GM18526 (cell line): ENCODE measurements around the gene SH3RF3.

ENCODE experiments used
- POLR2A ChIP-seq: IDR thresholded peaks from 3 replicates; pipeline ENCODE4 v1.6.1; 2011; ENCODE audit not compliant: insufficient read length; ENCODE audit errors: extremely low read depth

The SH3RF3 gene

GRCh38 chr2:109285244-109285651 is 156.2 kb downstream of the SH3RF3 start:
- TF ChIP-seq POLR2A, result no peak

DNA sequence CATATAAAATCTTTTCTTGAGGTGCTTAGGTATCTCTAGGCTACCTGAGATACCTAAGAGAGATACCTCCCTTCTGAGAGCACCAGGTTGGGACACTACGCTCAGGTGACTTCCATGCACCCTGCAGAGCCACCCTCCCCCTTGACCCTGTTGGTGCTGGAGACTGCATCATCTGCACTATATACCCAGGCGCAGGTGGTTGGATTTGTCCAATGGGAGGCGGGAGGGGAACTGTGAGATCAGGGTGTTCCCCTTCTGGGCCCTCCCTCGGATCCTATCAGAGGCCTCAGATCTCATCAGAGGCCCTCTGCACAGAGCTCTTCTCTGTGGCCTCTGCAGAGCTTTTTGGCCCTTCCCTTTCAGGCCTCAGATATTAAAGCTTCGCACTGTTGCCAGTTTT is 158.4 kb downstream of the SH3RF3 start:
- TF ChIP-seq POLR2A, result no peak

- no peak for TF ChIP-seq POLR2A
Measured at GRCh38 chr2:109287838-109288237, 158.8 kb downstream of the SH3RF3 start.

DNA sequence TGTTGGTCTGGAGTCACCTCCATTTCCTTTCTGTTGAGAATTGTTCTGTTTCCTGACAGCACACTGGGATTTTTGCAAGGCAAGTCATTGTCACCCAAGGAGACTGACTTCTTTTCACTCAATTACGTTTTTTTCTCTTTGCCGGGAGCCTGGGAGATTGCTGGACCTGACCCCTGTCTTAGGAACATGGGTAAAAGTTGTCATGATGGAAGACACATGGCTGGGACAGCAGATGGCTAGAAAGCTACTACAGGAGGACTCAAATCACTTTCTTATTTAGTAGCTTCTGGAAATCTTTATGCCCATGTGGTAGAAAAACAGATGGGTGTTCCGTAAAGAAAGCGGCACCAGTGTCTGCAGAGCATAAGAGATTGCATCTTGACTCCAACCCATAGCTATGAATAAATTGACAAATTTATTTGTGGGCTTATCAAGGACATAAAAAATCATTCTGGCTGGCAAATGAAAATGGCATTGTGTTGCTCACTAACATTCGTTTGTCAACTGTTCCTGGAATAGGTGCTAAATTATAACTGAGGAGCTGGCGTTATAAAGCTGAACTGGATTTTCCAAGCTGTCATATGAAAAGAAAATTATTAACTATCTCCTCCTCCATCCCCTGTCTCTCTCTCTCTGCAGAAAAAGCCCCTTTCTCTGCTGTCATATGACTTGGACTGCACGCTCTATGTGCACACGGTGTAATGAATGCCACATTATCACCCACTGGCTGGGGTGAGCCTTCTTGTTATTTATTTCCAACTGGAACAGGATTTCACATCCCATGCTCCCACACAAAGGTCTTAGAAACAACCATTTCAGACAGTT is 159.8 kb downstream of the SH3RF3 start:
- TF ChIP-seq POLR2A, result no peak

GRCh38 chr2:109289504-109290222 is 160.7 kb downstream of the SH3RF3 start:
- TF ChIP-seq POLR2A, result no peak

DNA sequence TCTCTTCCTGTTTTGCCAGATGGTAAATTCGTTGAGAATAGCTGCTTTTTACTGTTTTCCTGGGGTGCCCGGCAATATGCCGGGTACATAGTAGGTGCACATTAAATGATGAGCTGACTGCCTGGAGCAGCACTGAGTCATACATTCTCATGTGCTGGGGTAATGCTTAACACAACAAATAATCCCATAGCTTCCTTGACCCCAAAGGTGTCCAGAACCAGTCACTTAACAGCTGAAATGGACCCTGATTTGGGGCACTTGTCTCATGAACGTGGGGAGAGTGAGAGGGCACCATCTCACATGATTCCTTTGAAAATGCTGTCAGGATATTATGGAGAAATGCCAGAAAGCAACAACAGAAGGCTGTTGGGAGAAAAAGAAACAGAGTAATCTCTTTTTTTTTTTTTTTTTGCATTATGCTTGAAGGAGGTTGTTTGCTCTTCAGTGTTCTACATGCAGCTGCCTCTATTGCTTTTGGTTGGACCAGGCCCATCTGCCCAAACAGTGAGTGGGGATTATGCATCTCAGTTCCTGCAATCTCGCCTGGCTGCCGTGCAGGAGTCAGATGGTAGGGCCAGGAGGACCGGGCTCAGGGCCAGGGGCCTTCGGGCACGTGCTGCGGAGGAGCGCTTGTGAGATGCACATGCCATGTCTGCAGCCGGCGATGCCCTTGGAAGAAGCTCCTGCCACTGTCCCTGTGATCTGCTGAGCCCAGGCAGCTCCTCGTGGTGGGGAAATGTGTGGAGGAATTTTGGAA is 162.1 kb downstream of the SH3RF3 start:
- no peak for TF ChIP-seq POLR2A

DNA sequence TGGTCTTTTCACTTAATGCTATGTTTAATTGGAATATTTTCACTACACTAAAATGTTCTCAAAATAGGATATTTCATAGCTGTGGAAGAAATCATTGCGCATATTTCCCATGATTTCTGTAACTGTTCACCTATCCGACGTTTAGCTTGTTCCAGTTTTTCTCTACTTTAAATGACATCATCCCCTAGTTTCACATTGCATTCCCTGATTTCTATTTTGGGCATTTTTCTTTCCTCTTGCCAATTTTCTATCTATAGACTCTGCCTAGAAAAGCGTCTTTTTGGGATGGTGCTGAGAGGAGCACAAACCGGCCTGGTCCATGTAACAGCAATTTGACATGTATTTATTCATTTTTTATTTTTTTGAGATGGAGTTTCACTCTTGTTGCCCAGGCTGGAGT is 163.4 kb downstream of the SH3RF3 start:
- TF ChIP-seq POLR2A, result no peak

DNA sequence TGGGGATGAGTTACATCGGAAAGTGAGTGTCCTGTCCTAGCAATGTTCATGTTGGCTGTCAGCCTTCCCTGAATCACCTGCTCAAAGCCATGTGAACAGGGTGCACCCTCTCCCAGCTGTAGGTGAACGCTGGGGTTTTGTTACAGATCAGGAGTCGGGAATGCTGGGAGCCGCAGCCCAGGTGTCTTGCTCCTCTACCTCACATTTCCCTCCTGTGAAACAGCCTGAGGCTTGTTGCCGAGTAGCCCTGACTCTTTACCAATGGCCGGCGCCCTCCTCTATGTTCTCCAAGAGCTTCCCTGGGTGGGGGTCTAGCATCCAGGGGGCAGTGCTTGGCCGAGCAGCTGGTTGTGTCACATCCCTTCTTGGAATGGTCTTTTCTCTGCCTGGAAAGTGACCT is 164.7 kb downstream of the SH3RF3 start:
- no peak for TF ChIP-seq POLR2A

GRCh38 chr2:109294523-109294922 is 165.5 kb downstream of the SH3RF3 start:
- no peak for TF ChIP-seq POLR2A

DNA sequence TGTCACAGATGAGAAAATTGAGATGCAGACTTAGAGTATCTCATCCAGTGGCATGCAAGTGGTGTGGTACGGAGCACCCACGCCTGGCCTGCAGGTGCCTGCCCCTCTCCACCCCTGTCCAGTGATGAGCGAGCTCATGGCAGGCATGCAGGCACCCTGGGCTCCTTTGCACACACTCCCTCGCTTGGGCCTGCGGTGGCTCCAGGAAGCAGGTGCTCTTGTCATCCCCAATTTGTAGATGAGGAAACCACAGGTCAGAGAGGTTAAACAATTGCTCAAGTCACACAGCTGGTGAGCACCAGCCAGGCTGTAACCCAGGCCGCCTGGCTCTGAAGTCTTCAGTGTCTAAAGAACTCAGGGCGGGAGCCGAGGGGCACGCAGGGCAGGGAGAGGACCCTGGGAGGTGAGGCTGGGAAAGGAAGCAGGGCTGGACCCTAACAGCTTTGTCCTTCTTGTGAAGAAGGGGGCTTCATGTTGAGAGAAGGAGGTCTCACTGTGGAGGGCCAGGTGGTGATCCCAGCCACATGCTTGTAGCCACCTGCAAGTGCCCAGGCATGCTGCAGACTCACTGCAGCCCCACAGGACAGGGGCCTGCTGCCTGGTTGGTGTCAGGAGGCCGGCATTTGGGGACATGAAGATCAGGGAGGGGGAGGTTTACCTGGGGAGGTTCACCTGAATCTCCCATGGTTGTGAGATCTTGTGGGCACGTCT is 166.2 kb downstream of the SH3RF3 start:
- TF ChIP-seq POLR2A, result no peak

DNA sequence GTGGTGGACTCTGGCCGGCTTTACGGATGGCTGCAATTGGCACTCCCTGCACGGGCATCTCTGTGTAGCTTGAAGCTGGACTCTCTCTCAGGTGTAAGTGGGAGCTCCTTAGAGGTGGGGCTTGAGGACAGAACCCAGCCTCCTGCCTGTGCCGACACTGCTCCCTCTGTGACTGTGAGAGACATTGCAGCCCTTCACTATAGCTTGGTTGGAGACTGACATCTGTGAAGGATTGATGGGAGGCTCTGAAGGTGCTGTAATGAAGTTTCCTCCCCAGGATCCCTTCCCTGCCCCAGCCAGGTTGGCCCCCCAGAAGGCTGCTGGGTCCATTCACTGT is 166.7 kb downstream of the SH3RF3 start:
- TF ChIP-seq POLR2A, result no peak

- TF ChIP-seq POLR2A, result no peak
Measured at GRCh38 chr2:109297566-109298490, 168.8 kb downstream of the SH3RF3 start.

DNA sequence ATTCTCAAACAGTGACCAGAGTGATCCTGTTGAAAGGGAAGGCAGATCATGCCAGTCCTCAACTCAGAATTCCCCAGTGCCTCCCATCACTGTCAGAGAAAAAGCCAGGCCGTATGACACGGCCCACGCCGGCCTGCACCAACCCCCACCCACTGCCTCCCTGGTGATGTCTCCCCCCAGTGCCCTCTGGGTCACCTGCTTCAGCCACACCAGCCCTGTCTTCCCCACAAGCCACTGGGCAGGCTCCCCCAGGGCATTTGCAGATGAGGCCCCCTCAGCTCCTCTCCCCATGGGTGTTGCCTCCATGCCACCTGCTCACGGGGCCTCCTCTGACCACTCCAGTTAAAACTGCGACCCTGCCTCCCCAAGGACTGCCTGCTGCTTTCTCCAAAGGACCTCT is 169.8 kb downstream of the SH3RF3 start:
- no peak for TF ChIP-seq POLR2A

DNA sequence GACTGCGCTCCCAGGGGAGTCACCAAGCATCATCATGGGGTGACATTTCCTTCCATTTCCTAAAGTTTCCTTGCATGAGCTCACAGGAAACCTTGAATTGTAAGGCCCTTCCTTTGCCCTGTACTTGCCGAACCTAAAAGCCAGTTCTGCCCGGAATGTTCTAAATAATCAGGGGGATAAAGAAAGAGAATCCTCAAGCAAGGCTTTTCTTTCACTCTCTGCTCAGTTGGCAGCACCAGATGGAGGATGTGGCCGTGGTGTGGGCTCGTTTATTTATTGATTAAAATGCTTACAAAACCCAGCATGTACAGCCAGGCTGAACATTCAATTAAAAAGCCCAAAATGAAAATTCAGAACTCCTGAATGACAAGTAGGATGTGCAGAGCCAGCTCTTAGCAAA is 170.5 kb downstream of the SH3RF3 start:
- TF ChIP-seq POLR2A, result no peak

GRCh38 chr2:109300582-109300981 is 171.6 kb downstream of the SH3RF3 start:
- no peak for TF ChIP-seq POLR2A

- no peak for TF ChIP-seq POLR2A
Measured at GRCh38 chr2:109301746-109302145, 172.7 kb downstream of the SH3RF3 start.
